Mesenchymal stem cell (in vitro differentiated cells and primary cell): ENCODE results near the gene ST6GALNAC3.

ENCODE experiments used
- DNase-seq: peaks from one replicate; pipeline ENCODE4 v3.0.0-alpha.2; 2013
- H2AFZ ChIP-seq: one replicate; pipeline ENCODE4 v1.6.1; 2013; ENCODE audit warnings: low read depth, mild to moderate bottlenecking, control low read depth, inconsistent platforms, low read length, moderate library complexity
- H2AK5ac ChIP-seq: 2 replicates; pipeline ENCODE4 v1.6.1; 2013; ENCODE audit warnings: low read length, moderate library complexity, mild to moderate bottlenecking, inconsistent platforms; ENCODE audit not compliant: severe bottlenecking
- H2BK120ac ChIP-seq: one replicate; pipeline ENCODE4 v1.6.1; 2013; ENCODE audit warnings: low read depth, mild to moderate bottlenecking, inconsistent platforms, low read length, moderate library complexity
- H2BK12ac ChIP-seq, 2 experiments: one replicate each; pipeline ENCODE4 v1.6.1; 2013; ENCODE audit warnings: inconsistent platforms in 2 of 2, low read length in 2 of 2, mild to moderate bottlenecking in 2 of 2, moderate library complexity in 2 of 2, control low read depth in 1 of 2
- H2BK15ac ChIP-seq: one replicate; pipeline ENCODE4 v1.6.1; 2013; ENCODE audit warnings: mild to moderate bottlenecking, low read depth, inconsistent platforms; ENCODE audit not compliant: poor library complexity, severe bottlenecking
- H2BK5ac ChIP-seq: 2 replicates; pipeline ENCODE4 v1.6.1; 2013; ENCODE audit warnings: low read depth, mild to moderate bottlenecking, low read length, control low read depth, inconsistent platforms; ENCODE audit not compliant: poor library complexity, severe bottlenecking
- H3K14ac ChIP-seq, 2 experiments: one replicate each; pipeline ENCODE4 v1.6.1; 2013; ENCODE audit warnings: inconsistent platforms in 2 of 2, low read length in 2 of 2, control low read depth in 1 of 2, mild to moderate bottlenecking in 1 of 2, moderate library complexity in 1 of 2
- H3K18ac ChIP-seq, 2 experiments: one replicate each; pipeline ENCODE4 v1.6.1; 2013; ENCODE audit warnings: inconsistent platforms in 2 of 2, low read length in 2 of 2, control low read depth in 1 of 2, low read depth in 1 of 2, mild to moderate bottlenecking in 1 of 2
- H3K23ac ChIP-seq, 2 experiments: one replicate each; pipeline ENCODE4 v1.6.1; 2013; ENCODE audit warnings: inconsistent platforms in 2 of 2, low read length in 2 of 2, mild to moderate bottlenecking in 2 of 2, moderate library complexity in 2 of 2, control low read depth in 1 of 2
- H3K27ac ChIP-seq: 2 replicates; pipeline ENCODE4 v1.5.1; 2013; ENCODE audit warnings: mild to moderate bottlenecking, moderate library complexity, low read length, control low read depth, inconsistent platforms; ENCODE audit not compliant: poor library complexity, severe bottlenecking
- H3K27me3 ChIP-seq, 2 experiments: 2 replicates each; pipeline versions ENCODE4 v1.6.1 to v1.7.0; 2013; ENCODE audit warnings: low read length in 2 of 2, mild to moderate bottlenecking in 2 of 2, moderate library complexity in 2 of 2, control low read depth in 1 of 2, inconsistent platforms in 1 of 2; ENCODE audit not compliant: control insufficient read depth in 1 of 2, insufficient read depth in 1 of 2
- H3K36me3 ChIP-seq, 2 experiments: 2 replicates each; pipeline versions ENCODE4 v1.6.1 to v1.7.0; 2013; ENCODE audit warnings: low read length in 2 of 2, control low read depth in 1 of 2, inconsistent platforms in 1 of 2, low read depth in 1 of 2, mild to moderate bottlenecking in 1 of 2; ENCODE audit not compliant: insufficient read depth in 2 of 2, control insufficient read depth in 1 of 2
- H3K4ac ChIP-seq, 2 experiments: one replicate each; pipeline ENCODE4 v1.6.1; 2013; ENCODE audit warnings: inconsistent platforms in 2 of 2, low read length in 2 of 2, mild to moderate bottlenecking in 2 of 2, moderate library complexity in 2 of 2, control low read depth in 1 of 2, low read depth in 1 of 2
- H3K4me1 ChIP-seq: 2 replicates; pipeline ENCODE4 v1.6.1; 2013; ENCODE audit warnings: low read depth, low read length, control low read depth; ENCODE audit not compliant: control insufficient read depth, insufficient read depth
- H3K4me2 ChIP-seq: 2 replicates; pipeline ENCODE4 v1.6.1; 2013; ENCODE audit warnings: low read length, mild to moderate bottlenecking, inconsistent platforms; ENCODE audit not compliant: poor library complexity, severe bottlenecking
- H3K4me3 ChIP-seq, 2 experiments: 2 replicates each; pipeline versions ENCODE4 v1.5.1 to v1.7.0; 2013; ENCODE audit warnings: low read length in 2 of 2, mild to moderate bottlenecking in 2 of 2, control low read depth in 1 of 2, low read depth in 1 of 2; ENCODE audit not compliant: insufficient read depth in 1 of 2
- H3K79me1 ChIP-seq: replicated peaks from 2 replicates; pipeline ENCODE4 v1.6.1; 2013; ENCODE audit warnings: mild to moderate bottlenecking, control low read depth, low read length, inconsistent platforms; ENCODE audit not compliant: poor library complexity, severe bottlenecking
- H3K9ac ChIP-seq: 2 replicates; pipeline ENCODE4 v1.7.0; 2013; ENCODE audit warnings: mild to moderate bottlenecking, low read length, moderate library complexity
- H3K9me3 ChIP-seq: 2 replicates; pipeline ENCODE4 v1.7.0; 2013; ENCODE audit warnings: mild to moderate bottlenecking, low read length; ENCODE audit not compliant: control insufficient read depth
- H4K8ac ChIP-seq: one replicate; pipeline ENCODE4 v1.6.1; 2013; ENCODE audit warnings: inconsistent platforms, mild to moderate bottlenecking, low read length, moderate library complexity
- H4K91ac ChIP-seq: one replicate; pipeline ENCODE4 v1.6.1; 2013; ENCODE audit warnings: mild to moderate bottlenecking, low read length, inconsistent platforms
- WGBS: methylation state at CpG from one replicate; pipeline ENCODE4 v1.1.7; 2013; ENCODE audit warnings: mixed read lengths; 5-methylcytosine and 5-hydroxymethylcytosine counted together

ST6GALNAC3 gene

GRCh38 chr1:76503100-76503499 is 428.6 kb downstream of the ST6GALNAC3 start:
- H2AK5ac ChIP-seq = no peak overlapping the region
- H3K36me3 ChIP-seq = no peaks in the 10 kb centered on the region
- H4K8ac ChIP-seq = no peak overlapping the region
- DNase-seq = no peak
- no peak overlapping the region for H3K14ac ChIP-seq
- no peak overlapping the region for H2AFZ ChIP-seq
- no peaks in the 10 kb centered on the region for H3K27me3 ChIP-seq
- H2BK120ac ChIP-seq = no peak overlapping the region
- no peak overlapping the region for H3K4ac ChIP-seq
- H3K4me2 ChIP-seq = no peak overlapping the region
- H2BK5ac ChIP-seq = no peak overlapping the region
- no peak overlapping the region for H3K9ac ChIP-seq
- no peaks in the 10 kb centered on the region for H3K4me1 ChIP-seq
- H2BK12ac ChIP-seq = no peak overlapping the region
- no peak overlapping the region for H3K23ac ChIP-seq
- H3K18ac ChIP-seq = no peak overlapping the region
- no peaks in the 10 kb centered on the region for H3K9me3 ChIP-seq
- 71% methylated on average over 3 of the region's 3 CpGs for WGBS
- H4K91ac ChIP-seq = no peak overlapping the region
- H3K27ac ChIP-seq = no peak overlapping the region
- H3K4me3 ChIP-seq = no peak overlapping the region
- no peak overlapping the region for H2BK15ac ChIP-seq
- no peaks in the 10 kb centered on the region for H3K79me1 ChIP-seq

- no peak overlapping the region for H2BK15ac ChIP-seq
- no peaks in the 10 kb centered on the region for H3K79me1 ChIP-seq
- 93% methylated on average over 2 of the region's 2 CpGs for WGBS
- H3K4me2 ChIP-seq = no peak overlapping the region
- no peaks in the 10 kb centered on the region for H3K27me3 ChIP-seq
- no peak overlapping the region for H3K27ac ChIP-seq
- H3K4me1 ChIP-seq = no peaks in the 10 kb centered on the region
- no peak overlapping the region for H4K91ac ChIP-seq
- no peak overlapping the region for H3K14ac ChIP-seq
- H2BK120ac ChIP-seq = no peak overlapping the region
- no peaks in the 10 kb centered on the region for H3K9me3 ChIP-seq
- no peak overlapping the region for H3K4me3 ChIP-seq
- no peak overlapping the region for H3K9ac ChIP-seq
- no peak overlapping the region for H3K18ac ChIP-seq
- no peak overlapping the region for H2BK12ac ChIP-seq
- no peak for DNase-seq
- no peak overlapping the region for H3K4ac ChIP-seq
- H3K23ac ChIP-seq = no peak overlapping the region
- H3K36me3 ChIP-seq = no peaks in the 10 kb centered on the region
- no peak overlapping the region for H2BK5ac ChIP-seq
- no peak overlapping the region for H2AFZ ChIP-seq
- H4K8ac ChIP-seq = no peak overlapping the region
- no peak overlapping the region for H2AK5ac ChIP-seq
Observed at GRCh38 chr1:76503736-76504135, 429.2 kb downstream of the ST6GALNAC3 start.

GRCh38 chr1:76507376-76507775 is 432.8 kb downstream of the ST6GALNAC3 start:
- WGBS = 100% methylated on average over 1 of the region's 3 CpGs
- Histone ChIP-seq H2BK120ac (no peak overlapping the region), H4K8ac (no peak overlapping the region)

GRCh38 chr1:76508871-76509270 is 434.3 kb downstream of the ST6GALNAC3 start:
- no peak overlapping the region for H3K4me3 ChIP-seq
- H3K4me1 ChIP-seq = no peaks in the 10 kb centered on the region
- H3K23ac ChIP-seq = no peak overlapping the region
- H2AK5ac ChIP-seq = no peak overlapping the region
- WGBS = 96% methylated on average over 3 of the region's 3 CpGs
- no peak overlapping the region for H2BK15ac ChIP-seq
- H3K27ac ChIP-seq = no peak overlapping the region
- no peak overlapping the region for H3K4me2 ChIP-seq
- no peak for DNase-seq
- no peak overlapping the region for H4K8ac ChIP-seq
- H3K14ac ChIP-seq = no peak overlapping the region
- no peak overlapping the region for H3K18ac ChIP-seq
- H2AFZ ChIP-seq = no peak overlapping the region
- H2BK12ac ChIP-seq = no peak overlapping the region
- no peaks in the 10 kb centered on the region for H3K36me3 ChIP-seq
- no peak overlapping the region for H2BK5ac ChIP-seq
- H3K4ac ChIP-seq = no peak overlapping the region
- H3K79me1 ChIP-seq = no peaks in the 10 kb centered on the region
- H3K27me3 ChIP-seq = no peaks in the 10 kb centered on the region
- no peak overlapping the region for H4K91ac ChIP-seq
- no peaks in the 10 kb centered on the region for H3K9me3 ChIP-seq
- H2BK120ac ChIP-seq = no peak overlapping the region
- no peak overlapping the region for H3K9ac ChIP-seq

More at GRCh38 chr1:76507376-76507775, 432.8 kb downstream of the ST6GALNAC3 start:
- Histone ChIP-seq H2AK5ac (no peak overlapping the region), H3K9ac (no peak overlapping the region), H3K27ac (no peak overlapping the region), H3K9me3 (no peaks in the 10 kb centered on the region), H4K91ac (no peak overlapping the region), H2BK5ac (no peak overlapping the region), H3K4ac (no peak overlapping the region), H3K18ac (no peak overlapping the region), H3K4me2 (no peak overlapping the region), H2AFZ (no peak overlapping the region), H3K79me1 (no peaks in the 10 kb centered on the region), H3K36me3 (no peaks in the 10 kb centered on the region), H3K27me3 (no peaks in the 10 kb centered on the region), H3K23ac (no peak overlapping the region), H2BK12ac (no peak overlapping the region), H3K4me3 (no peak overlapping the region), H3K14ac (no peak overlapping the region), H3K4me1 (no peaks in the 10 kb centered on the region), H2BK15ac (no peak overlapping the region)
- DNase-seq = no peak
